NCI-H460 (cell line): ENCODE results near the gene NTSR1. TPM values are rescaled to one million over a fixed set of nuclear protein-coding genes. Genes with fewer than 3 reads are reported as not detected.

Source experiments
- DNase-seq: peaks from one replicate; pipeline ENCODE4 v3.0.0-alpha.2; 2016; ENCODE audit warnings: low read depth; ENCODE audit errors: extremely low read depth
- polyA plus RNA-seq: library from polyadenylated mRNA; depleted of rRNA; stranded (reverse); fragments of >200 nt; gene quantifications from 2 replicates; pipeline ENCODE4 v1.2.3, GENCODE V29; 2014; cell fraction: nucleus; rRNA removed
- total RNA-seq: library from RNA; depleted of rRNA; stranded (reverse); fragments of >200 nt; shearing (Covaris generic); gene quantifications from 2 replicates; pipeline ENCODE4 v1.2.3, GENCODE V29; 2014; rRNA removed

Gene NTSR1
- 19.3 and 22.3 TPM in 2 replicates for total RNA-seq
- polyA plus RNA-seq, result 5.1 and 6.7 TPM in 2 replicates

DNA sequence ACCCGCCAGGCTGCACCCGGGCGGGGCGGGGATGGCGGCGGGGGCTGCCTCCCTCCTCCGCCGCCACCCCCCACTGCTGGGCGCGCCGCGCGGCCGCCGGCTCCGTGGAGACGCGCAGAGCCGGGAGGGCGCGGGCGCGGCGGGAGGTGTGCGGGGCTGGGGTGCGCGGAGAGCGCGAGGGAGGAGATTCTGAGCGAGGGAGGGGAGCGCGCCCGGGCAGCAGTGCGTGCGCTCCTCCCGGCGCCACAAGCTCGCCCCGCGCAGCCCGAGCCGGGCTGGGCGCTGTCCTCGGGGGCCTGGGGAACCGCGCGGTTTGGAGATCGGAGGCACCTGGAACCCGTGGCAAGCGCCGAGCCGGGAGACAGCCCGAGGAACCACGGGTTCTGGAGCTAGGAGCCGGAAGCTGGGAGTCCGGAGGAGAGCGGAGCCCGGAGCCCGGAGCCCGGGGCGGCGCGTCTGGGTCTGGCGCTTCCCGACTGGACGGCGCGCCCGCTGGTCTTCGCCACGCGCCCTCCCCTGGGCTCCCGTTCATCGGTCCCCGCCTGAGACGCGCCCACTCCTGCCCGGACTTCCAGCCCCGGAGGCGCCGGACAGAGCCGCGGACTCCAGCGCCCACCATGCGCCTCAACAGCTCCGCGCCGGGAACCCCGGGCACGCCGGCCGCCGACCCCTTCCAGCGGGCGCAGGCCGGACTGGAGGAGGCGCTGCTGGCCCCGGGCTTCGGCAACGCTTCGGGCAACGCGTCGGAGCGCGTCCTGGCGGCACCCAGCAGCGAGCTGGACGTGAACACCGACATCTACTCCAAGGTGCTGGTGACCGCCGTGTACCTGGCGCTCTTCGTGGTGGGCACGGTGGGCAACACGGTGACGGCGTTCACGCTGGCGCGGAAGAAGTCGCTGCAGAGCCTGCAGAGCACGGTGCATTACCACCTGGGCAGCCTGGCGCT lies at the start of gene NTSR1:
TSS of gene NTSR1 (plus strand) at position 246 of the 946 bp plus-strand sequence. CDS start at position 618, 372 bp downstream.
- no peak for DNase-seq

DNA sequence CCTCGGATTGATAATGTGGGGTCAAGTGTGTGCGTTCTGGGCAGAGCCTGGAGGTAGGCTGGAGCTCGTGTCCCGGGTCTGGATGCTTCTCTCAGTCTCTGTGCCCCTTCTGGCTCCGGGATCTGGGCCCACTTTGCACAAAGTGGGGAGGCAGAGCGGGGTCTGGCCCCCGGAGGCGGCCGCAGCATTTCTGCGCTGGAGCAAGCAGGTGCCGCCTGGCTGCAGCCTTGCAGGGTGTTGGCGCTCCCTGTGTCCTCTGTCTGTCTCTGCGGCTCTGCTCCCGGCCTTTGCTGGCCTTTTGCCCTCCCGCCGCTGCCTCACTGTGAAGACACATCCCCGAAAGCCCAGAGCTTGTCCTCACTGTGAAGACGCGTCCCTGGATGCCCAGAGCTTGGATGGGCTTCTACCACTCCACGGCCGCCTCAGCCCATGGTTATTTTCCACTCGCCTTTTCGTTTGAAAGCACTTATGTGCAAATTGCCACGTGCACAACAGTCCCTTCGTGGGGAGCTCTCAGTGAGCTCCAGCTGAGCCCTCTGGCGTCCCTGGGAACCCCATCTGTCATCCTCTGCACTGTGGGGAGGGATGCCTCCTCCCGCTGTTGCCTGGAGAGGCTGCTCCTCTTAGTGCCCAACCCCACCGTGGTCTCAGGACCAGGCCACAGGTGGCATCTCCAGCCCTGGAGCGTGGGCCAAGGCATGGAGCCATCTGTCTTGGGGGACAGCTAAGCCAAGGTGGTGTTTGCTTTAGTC lies 49.0 kb upstream of the NTSR1 start:
- no peak for DNase-seq

DNA sequence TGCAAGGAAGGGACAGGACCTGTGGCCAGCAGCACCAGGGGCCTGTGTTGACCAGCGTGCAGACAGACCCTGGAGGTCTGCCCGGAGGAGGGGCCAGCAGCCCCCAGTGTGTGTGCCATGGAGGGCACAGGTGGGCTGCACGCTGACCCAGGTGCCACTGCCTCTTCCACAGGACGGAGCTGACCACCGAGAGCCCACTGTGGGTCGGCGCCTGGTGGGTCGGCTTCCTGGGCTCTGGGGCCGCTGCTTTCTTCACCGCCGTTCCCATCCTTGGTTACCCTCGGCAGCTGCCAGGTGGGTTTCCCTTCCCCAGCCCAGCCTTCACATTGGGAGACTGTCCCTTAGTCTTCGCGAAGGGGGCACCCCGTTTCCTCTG lies 48.4 kb upstream of the NTSR1 start:
- DNase-seq, result no peak

DNA sequence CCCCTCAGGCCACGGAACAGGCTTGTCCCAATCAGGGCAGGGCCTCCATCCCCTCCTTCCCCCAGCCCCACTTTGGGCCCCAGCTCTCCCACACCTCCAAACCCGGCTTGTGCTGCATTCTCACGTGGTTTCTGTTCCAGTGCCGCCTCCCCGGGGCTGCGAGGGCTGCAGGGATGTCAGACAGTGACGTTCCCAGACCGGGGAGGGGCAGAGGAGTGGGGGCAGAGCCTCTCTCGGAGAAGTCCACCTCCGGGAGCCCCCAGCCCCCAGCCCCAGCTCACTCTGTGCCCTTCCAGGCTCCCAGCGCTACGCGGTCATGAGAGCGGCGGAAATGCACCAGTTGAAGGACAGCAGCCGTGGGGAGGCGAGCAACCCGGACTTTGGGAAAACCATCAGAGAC lies 47.9 kb upstream of the NTSR1 start:
- DNase-seq, result no peak

DNA sequence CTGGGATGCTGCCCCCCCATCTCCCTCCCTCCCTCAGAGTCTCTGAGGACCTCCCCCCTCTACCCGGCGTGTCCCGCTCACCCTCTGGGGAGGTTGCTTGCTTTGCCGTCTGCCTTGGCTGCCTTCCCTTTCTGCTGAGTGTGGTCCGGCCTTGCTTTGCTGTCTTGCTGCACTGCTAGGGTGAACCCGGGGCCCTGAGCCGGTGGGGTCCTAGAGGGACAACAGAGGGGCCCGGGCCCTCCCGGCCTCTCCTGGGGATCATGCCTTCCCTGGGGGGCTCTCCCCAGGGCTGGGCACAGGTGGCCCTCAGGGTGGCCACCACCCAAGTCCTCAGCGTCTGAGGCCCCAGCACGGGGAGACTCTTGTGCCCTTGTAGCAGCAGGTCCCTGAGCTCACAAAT lies 47.0 kb upstream of the NTSR1 start:
- no peak for DNase-seq

DNA sequence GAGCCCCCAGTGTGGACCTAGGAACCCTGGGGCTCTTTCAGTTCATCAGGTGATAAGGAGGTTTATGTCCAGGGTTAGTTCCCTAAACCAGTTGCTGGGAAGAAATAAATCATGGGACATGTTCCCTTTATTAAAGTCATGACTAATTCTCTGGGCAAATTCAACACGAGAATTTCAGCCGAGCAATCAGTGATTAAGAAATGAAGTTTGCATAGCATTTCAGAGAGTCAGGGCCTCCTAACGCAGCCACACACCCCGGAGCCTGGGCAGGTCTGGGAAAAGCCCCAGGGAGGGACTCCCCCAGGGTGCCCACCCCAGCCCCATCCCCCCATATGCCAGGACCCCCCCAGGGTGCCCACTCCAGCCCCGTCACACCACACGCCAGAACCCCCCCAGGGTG lies 46.2 kb upstream of the NTSR1 start:
- DNase-seq, result no peak

DNA sequence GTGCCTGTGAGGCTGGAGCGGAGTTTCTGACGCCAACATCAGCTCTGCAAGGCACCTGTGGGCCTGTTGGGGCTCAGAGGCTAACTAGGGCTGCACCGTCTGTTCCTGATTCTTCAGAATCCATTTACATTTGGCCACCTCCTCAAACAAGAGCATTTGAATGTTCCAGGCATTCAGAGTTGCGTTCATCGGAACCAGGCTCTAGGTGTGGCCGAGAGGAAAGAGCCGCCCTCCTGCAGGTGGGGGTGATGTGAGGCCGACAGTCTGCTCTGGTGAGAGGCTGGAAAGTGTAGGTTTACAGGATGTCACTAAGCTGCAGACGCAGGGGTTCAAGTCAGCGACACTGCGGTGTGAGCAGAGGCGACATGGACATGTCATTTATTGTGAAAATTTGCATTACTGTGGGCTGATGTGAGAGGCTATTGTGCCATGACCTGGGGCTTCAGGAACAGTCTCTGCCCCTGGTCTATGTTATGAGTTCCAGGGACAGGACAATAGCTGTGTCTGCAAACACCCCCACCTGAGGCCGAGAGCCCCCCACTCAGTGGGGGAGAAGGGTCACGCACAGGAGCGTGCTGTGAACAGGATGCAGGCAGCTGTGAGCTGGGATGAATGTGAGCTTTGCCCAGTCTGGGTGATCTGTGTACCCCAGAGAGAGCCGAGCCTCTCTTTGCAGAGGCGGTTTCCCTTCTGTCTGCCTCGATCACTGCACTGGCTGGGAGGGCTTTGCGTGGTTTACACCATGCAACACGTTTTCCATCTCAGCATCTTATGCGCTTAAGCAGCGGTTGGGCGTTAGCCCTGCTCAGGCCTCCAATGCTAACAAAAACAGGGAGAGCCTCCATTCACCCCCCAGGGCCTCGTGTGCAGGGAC lies 45.3 kb upstream of the NTSR1 start:
- DNase-seq, result no peak

DNA sequence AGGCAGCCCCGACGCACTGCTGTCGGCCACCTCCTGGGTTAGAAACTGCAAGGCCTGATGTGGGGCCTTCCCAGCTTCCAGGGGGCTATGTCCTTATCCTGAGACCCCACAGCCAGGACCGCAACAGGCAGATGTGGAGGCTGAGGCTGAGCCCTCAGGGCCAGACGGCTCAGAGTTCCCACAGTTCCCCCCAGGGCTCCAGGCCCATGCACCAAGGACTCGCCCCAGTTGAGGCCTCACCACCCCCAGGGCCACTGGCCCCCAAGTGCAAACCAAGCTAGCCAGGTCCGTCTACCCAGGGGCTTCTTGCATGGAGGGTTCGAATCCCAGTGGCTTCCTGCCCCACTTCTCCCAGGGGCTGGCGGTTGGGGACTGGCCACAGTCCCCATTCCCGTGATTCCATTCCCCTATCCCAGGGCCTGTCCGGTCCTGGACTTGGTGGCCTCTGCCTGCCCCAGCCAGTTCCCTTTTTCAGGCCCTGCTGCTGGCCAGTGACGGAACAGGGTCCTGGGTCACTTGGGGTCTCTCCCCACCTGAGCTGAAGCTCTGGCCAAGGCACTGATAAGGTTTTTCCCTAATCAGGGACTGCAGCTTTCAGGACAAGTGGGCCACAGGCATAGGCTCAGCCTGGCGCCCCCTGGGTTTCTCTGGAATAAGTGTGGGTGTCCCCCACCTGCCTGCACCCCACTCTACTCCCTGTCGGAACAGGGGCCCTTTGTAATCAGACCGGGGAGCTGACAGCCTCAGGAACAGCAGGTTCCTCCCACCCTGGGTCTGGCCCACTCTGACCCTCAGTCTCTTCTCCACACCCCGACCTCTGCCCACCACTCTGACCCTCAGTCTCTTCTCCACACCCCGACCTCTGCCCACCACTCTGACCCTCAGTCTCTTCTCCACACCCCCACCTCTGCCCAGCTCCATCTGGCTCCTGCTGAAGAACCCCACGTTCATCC lies 44.3 kb upstream of the NTSR1 start:
- no peak for DNase-seq

DNA sequence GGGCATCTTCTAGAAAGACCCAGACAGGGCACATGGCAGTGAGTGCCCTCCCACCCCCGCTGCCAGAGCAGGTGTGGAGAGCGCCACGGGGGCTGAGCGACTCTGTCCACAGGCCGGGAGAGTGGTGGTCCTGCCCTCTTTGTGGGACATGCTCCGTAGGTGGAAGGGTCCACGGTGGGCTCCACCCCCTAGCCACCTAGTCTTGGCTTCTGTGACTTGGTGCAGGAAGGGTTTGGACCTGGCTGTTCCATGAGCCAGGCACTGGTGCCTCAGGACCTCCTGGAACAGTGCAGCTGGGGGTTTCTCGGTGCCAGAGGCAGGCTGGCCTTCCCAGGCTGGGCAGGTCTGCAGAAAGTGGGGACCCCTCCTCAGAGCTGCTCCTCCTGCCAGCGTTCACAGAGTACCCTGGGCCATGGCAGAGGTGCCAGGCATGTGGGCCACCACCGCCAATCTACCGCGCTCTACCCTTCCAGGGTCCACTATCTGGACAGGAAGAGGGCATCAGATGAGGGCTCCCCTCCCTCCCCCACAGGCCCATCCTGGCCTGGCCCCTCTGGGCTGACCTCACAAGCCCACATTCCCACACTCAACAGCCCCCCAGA lies 43.4 kb upstream of the NTSR1 start:
- no peak for DNase-seq

DNA sequence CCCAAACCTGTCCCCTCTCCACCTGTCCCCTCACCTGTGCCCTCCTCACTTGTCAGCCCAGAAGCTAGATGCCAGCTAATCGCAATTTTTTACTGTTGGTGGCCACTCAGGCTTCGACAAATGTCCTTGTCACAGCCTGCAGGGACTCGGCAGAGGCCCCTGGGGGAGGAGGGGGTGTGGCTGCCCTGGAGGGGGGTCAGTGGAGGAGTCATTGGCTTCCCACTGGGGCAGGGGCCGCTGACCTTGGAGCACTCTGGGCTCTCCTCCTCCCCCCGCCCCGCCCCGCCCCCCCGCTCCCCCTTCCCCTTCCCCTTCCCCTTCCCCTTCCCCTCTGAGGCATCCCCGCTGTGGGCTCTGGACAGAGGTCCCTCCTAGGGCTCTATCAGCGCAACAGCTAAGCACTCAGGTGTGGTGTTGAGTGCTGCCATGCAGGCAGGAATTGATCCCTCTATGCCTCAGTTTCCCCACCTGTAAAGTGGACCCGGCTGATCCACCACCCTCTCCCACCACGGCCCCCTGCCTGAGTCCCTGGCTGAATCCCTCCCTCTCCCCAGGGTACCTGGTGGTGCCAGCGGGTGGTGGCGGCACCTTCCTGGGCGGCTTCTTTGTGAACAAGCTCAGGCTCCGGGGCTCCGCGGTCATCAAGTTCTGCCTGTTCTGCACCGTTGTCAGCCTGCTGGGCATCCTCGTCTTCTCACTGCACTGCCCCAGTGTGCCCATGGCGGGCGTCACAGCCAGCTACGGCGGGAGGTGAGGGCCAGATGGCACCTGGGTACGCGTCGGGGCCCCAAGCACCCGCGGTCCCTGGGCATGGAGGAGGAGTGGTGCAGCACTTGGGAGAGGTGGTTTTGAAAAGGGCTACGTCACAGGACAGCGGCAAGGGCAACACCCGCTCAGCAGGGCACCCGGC lies 42.6 kb upstream of the NTSR1 start:
- DNase-seq, result no peak

DNA sequence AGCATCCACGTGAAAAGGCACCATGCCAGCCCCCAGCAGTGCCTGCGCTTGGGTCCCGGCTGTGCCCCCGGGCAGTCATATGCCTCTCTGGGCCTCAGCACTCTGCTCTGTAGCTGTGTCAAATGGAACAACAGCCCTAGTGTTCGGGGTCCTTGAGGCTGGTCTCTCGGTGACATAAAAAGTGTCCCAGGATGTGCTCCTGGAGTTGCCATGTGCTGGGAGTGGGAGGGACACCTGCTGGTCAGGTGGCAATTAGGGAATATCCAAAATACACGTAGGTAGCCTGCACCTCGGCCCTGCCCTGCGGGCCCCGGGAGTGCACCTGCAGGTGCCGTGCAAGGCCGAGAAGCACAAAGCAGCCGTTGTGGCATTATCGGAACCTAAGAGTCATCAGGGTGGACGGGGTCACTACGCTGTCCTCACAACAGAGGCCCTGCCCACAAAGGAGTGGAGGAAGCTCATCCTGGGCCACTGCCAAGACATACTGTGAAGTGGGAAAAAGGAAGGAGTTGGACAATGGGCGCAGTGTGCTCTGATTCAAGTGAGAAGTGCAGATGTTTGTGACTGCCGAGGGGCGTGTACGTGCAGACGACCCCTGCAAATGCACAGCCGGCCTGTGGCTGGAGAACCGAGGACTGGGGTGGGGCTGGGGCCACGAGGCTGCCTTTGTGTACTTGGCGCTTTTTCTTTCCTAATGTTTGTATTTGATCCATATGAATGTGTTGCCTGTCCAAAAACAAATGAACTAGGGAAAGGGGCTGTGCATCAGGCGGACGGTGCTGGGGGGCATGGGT lies 41.7 kb upstream of the NTSR1 start:
- DNase-seq, result peak; percentile 90

DNA sequence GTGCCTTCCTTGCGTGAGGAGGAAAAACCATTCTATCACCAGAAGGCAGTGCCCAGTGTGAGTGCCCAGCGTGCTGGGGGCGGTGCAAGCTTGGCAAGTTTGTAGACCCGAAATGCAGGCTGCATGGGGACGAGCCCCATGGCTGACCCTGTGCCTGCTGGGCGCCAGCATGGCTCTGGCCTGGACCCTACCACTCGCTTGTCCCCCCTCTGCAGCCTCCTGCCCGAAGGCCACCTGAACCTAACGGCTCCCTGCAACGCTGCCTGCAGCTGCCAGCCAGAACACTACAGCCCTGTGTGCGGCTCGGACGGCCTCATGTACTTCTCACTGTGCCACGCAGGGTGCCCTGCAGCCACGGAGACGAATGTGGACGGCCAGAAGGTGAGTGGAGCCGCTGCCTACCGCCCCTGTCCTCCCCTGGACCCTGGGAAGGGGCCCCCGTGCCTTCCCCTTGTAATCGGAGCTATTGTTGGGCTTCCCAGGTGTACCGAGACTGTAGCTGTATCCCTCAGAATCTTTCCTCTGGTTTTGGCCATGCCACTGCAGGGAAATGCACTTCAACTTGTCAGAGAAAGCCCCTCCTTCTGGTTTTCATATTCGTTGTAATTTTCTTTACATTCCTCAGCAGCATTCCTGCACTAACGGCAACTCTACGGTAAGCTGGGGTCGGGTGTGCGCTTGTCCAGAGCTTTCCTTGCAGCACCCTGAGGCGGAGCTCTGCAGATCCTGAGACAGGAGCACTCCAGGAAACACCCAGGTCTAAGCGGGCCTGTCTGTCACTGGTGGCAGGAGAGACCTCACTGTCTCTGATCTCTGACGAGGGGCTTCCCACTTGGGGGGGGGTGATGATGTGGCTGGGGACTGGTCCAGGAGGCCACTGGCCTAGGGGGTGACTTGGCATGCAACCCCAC lies 40.9 kb upstream of the NTSR1 start:
- DNase-seq, result no peak

DNA sequence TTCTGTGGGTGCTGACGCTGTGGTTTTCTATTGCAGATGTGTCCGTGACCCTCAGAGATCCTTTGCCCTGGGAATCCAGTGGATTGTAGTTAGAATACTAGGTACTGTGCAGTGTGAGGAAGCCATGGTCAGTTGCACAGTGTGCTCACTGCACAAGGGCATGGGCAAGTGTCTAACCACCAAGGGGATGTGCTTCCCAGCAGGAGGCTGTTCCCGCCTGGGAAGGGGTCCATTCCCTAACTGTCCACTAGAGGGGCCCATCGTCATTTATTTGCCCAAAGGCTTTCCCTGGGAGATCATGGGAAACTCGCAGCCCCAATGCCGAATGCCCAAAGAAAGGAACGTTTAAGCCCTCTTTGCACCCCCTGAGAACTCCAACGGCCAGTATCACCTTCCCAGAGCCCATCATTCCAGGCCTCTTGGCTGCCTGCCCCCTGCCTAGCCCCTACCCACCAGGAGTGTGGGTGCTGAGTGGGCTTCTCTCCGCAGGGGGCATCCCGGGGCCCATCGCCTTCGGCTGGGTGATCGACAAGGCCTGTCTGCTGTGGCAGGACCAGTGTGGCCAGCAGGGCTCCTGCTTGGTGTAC lies 40.1 kb upstream of the NTSR1 start:
- peak; percentile 78 for DNase-seq

DNA sequence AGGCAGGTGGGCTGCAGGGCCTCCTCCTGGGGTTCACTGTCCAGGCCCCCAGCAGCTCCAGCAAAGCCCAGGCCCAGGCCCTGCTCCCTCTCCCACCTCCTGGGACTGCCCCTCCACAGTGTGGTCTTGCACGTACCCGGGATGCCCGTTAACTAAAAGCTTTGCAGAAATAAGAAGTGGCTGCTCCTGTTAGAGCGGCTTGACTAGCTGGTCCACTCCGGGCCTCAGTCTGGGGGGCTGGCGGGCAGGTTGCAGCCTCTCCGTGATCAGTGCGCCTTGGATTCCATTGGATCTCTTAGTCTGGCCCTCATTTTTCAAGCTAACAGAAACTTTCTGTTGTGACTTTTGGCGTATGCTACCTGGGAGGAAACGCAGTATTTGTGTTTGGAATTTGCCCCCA lies 39.4 kb upstream of the NTSR1 start:
- no peak for DNase-seq

DNA sequence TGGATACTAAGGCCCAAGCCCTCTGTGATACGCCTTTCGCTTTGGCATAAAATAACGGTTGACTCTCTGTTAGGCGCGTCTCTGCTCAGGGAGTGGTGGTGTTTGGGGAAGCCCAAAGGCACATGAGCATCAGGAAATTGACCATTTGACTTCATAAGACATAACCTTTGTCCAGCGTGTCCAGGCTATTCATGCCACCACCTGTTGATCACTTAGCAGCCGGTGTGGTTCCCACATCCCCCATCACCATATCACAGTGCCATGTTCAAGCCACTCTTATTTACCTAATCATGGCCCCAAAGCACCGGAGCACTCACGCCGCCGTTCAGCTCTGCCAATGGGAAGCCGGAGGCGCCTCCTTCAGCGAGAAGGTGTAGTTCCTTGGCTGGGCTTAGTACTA lies 38.5 kb upstream of the NTSR1 start:
- no peak for DNase-seq

DNA sequence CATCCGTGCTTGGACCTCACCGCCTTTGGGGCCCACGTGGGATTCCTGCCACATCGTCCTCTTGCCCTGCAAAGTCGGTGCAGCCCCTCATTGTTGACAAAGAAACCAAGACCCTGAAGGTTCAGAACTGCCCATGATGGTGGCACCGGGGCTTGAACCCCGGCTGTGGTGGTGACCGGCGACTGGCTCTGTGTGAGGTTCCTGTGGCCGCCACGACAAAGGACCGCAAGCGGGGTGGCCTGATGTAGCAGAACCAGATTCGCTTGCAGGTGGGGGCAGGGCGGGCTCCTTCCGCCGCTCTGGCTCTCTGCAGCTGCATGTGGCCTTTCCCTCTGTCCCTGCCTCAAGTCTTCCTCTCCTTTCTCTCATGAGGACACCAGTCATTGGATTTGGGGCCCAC lies 37.6 kb upstream of the NTSR1 start:
- DNase-seq, result no peak
